SK-N-SH (cell line): Measurements from ENCODE around the gene ACACB.

ENCODE experiments used
- CHD2 ChIP-seq: fragments of 150-350 bp; IDR thresholded peaks from 2 replicates; pipeline ENCODE4 v1.6.1; 2018; ENCODE audit warnings: low read length; ENCODE audit not compliant: partially characterized antibody
- RAD21 ChIP-seq: IDR thresholded peaks from 2 replicates; pipeline ENCODE4 v1.6.1; 2012; ENCODE audit warnings: mild to moderate bottlenecking, low read length
- TCF12 ChIP-seq: IDR thresholded peaks from 2 replicates; pipeline ENCODE4 v1.4.0; 2012
- TF ChIP-seq, protein P1 (sequence below): fragments of 200-600 bp; sonication (generic); IDR thresholded peaks from 2 replicates; pipeline ENCODE4 v1.6.1; 2017; ENCODE audit warnings: antibody characterized with exemption, mild to moderate bottlenecking, moderate library complexity
- TF ChIP-seq, protein P2 (sequence below): IDR thresholded peaks from 2 replicates; pipeline ENCODE4; 2012

DNA sequence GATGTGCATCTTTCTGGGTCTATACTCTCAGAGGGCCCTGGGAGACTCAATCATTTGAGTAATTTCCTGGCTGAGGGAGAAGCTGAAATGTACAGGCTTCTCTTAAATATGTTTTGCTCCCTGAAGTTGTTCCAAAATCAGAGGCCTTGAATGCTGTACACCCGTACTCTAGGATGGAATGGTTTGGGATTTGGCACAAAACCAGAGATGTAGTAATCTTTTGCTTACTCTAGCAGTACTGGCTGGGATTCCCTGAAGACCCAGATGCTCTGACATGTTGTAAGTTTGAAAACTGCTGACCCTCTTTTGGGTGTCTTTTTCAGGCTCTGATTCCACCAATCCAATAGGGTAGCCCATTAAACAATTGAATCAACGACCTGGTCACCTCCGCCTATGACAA lies 10.4 kb downstream of the ACACB start:
- TF ChIP-seq, protein P1, sequence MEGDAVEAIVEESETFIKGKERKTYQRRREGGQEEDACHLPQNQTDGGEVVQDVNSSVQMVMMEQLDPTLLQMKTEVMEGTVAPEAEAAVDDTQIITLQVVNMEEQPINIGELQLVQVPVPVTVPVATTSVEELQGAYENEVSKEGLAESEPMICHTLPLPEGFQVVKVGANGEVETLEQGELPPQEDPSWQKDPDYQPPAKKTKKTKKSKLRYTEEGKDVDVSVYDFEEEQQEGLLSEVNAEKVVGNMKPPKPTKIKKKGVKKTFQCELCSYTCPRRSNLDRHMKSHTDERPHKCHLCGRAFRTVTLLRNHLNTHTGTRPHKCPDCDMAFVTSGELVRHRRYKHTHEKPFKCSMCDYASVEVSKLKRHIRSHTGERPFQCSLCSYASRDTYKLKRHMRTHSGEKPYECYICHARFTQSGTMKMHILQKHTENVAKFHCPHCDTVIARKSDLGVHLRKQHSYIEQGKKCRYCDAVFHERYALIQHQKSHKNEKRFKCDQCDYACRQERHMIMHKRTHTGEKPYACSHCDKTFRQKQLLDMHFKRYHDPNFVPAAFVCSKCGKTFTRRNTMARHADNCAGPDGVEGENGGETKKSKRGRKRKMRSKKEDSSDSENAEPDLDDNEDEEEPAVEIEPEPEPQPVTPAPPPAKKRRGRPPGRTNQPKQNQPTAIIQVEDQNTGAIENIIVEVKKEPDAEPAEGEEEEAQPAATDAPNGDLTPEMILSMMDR = no peak
- TF ChIP-seq RAD21 = no peak
- no peak for TF ChIP-seq CHD2
- TF ChIP-seq, protein P2, sequence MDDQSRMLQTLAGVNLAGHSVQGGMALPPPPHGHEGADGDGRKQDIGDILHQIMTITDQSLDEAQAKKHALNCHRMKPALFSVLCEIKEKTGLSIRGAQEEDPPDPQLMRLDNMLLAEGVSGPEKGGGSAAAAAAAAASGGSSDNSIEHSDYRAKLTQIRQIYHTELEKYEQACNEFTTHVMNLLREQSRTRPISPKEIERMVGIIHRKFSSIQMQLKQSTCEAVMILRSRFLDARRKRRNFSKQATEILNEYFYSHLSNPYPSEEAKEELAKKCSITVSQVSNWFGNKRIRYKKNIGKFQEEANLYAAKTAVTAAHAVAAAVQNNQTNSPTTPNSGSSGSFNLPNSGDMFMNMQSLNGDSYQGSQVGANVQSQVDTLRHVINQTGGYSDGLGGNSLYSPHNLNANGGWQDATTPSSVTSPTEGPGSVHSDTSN = no peak
- no peak for TF ChIP-seq TCF12
